K562 (cell line): ENCODE measurements around the gene POLR1B. TPM values are rescaled to one million over a fixed set of nuclear protein-coding genes. Genes with fewer than 3 reads are reported as not detected.

Experiments used
- BACH1 ChIP-seq: fragments of 200-800 bp; sonication (Bioruptor generic); IDR thresholded peaks from 2 replicates; pipeline ENCODE4 v1.6.1; 2016; ENCODE audit warnings: missing genetic modification characterization, missing compliant biosample characterization
- CEBPB ChIP-seq: fragments of 450-650 bp; IDR thresholded peaks from 2 replicates; pipeline ENCODE4 v1.6.1; 2016; ENCODE audit warnings: missing genetic modification characterization, missing compliant biosample characterization
- DDX20 ChIP-seq: fragments of 450-650 bp; IDR thresholded peaks from 2 replicates; pipeline ENCODE4 v1.6.1; 2016; ENCODE audit warnings: missing genetic modification characterization, low read depth, mild to moderate bottlenecking, missing compliant biosample characterization, moderate library complexity
- FOXP4 ChIP-seq: sonication (generic); formaldehyde crosslinking; IDR thresholded peaks from 2 replicates; pipeline ENCODE4 v1.8.0; 2022; ENCODE audit warnings: mild to moderate bottlenecking, missing genetic modification reagents, borderline replicate concordance
- HNRNPL ChIP-seq: fragments of 200-400 bp; formaldehyde crosslinking; IDR thresholded peaks from 2 replicates; pipeline ENCODE4 v1.6.1; 2017; ENCODE audit warnings: low read depth, mild to moderate bottlenecking, low read length
- KDM5B ChIP-seq: fragments of 200-600 bp; sonication (generic); IDR thresholded peaks from 2 replicates; pipeline ENCODE4 v1.6.1; 2012; ENCODE audit warnings: low read depth, mild to moderate bottlenecking, moderate library complexity, low read length, control low read depth, inconsistent platforms; ENCODE audit not compliant: insufficient replicate concordance
- MTA3 ChIP-seq: fragments of 450-650 bp; formaldehyde crosslinking; IDR thresholded peaks from 2 replicates; pipeline ENCODE4 v1.6.1; 2017; ENCODE audit warnings: mild to moderate bottlenecking, borderline replicate concordance
- NR2C1 ChIP-seq, 2 experiments: fragments of 450-650 bp; IDR thresholded peaks; 2 replicates each; pipeline ENCODE4 v1.6.1; 2017; ENCODE audit warnings: mild to moderate bottlenecking in 2 of 2, antibody characterized with exemption in 1 of 2, inconsistent platforms in 1 of 2, missing compliant biosample characterization in 1 of 2, missing genetic modification characterization in 1 of 2
- SAFB ChIP-seq: fragments of 200-400 bp; formaldehyde crosslinking; IDR thresholded peaks from 2 replicates; pipeline ENCODE4 v1.6.1; 2017; ENCODE audit warnings: low read depth, low read length, borderline replicate concordance
- SRSF1 ChIP-seq: fragments of 200-400 bp; formaldehyde crosslinking; IDR thresholded peaks from 2 replicates; pipeline ENCODE4 v1.6.1; 2017; ENCODE audit warnings: mild to moderate bottlenecking, low read depth, low read length, moderate library complexity
- SUPT5H ChIP-seq: fragments of 450-650 bp; IDR thresholded peaks from 2 replicates; pipeline ENCODE4 v1.6.1; 2016
- TBP ChIP-seq: optimal IDR thresholded peaks from 2 replicates; pipeline ENCODE3; 2011; ENCODE audit warnings: low read depth, low read length, improper control_type of control experiment
- TCF3 ChIP-seq: sonication (generic); formaldehyde crosslinking; IDR thresholded peaks from 2 replicates; pipeline ENCODE4 v1.4.0; 2020; ENCODE audit warnings: mild to moderate bottlenecking, missing genetic modification reagents
- TEAD1 ChIP-seq, 2 experiments: fragments of 450-650 bp in 1 of 2; sonication (generic) in 1 of 2; formaldehyde crosslinking; IDR thresholded peaks; 2 replicates each; pipeline versions ENCODE4 v1.4.0 to v1.8.0; 2020 to 2022; ENCODE audit warnings: mild to moderate bottlenecking in 2 of 2, missing genetic modification reagents in 1 of 2
- TFAM ChIP-seq: fragments of 250-450 bp; sonication (Bioruptor Pico); conservative IDR thresholded peaks from 2 replicates; pipeline ENCODE4 v1.5.0; 2021; ENCODE audit warnings: mild to moderate bottlenecking, moderate library complexity
- TOE1 ChIP-seq, 2 experiments: fragments of 450-650 bp in 1 of 2; sonication (generic) in 1 of 2; formaldehyde crosslinking in 1 of 2; IDR thresholded peaks; 2 replicates each; pipeline versions ENCODE4 v1.7.1 to v1.8.0; 2016 to 2022; ENCODE audit warnings: borderline replicate concordance in 2 of 2, mild to moderate bottlenecking in 2 of 2, antibody characterized with exemption in 1 of 2, inconsistent platforms in 1 of 2, low read depth in 1 of 2, missing genetic modification reagents in 1 of 2, moderate library complexity in 1 of 2
- ZNF165 ChIP-seq: fragments of 250-450 bp; sonication (Bioruptor Pico); IDR thresholded peaks from 2 replicates; pipeline ENCODE4 v1.4.0; 2020; ENCODE audit warnings: borderline replicate concordance
- ZNF316 ChIP-seq: fragments of 450-650 bp; IDR thresholded peaks from 2 replicates; pipeline ENCODE4 v1.6.1; 2016
- polyA plus RNA-seq, 8 experiments: library from polyadenylated mRNA; depleted of rRNA in 4 of 8; stranded (reverse) in 5 of 8; unstranded in 3 of 8; fragments of >200 nt; fragmentation: Nextera tagmentation in 2 of 8; fragmentation: Illumina TruSeq in 1 of 8; extraction: Ambion mirVana in 2 of 8; extraction: Trizol in 1 of 8; gene quantifications; 2 replicates each; pipeline versions ENCODE4 v1.2.1 to v1.2.3, GENCODE V29; 2011 to 2014; ENCODE audit warnings: inconsistent platforms in 1 of 8, missing spikeins in 1 of 8
- total RNA-seq, 7 experiments: library from RNA; depleted of rRNA in 6 of 7; stranded (reverse); fragments of >200 nt in 6 of 7; fragmentation: Illumina TruSeq in 2 of 7; extraction: Trizol in 2 of 7; gene quantifications; 2 replicates each; pipeline versions ENCODE4 v1.2.1 to v1.2.3, GENCODE V29; 2011 to 2021; ENCODE audit warnings: low replicate concordance in 1 of 7
- TF ChIP-seq, protein P1 (sequence below): fragments of 250-450 bp; sonication (Bioruptor Pico); IDR thresholded peaks from 2 replicates; pipeline ENCODE4 v1.4.0; 2020

Gene POLR1B
- total and polyA plus RNA-seq, 9 of the 15 experiments (the other 6 are each of a cell fraction or from before 2014, with no cell fraction given) = 19.8 to 55.1 (median 40.2) TPM

DNA sequence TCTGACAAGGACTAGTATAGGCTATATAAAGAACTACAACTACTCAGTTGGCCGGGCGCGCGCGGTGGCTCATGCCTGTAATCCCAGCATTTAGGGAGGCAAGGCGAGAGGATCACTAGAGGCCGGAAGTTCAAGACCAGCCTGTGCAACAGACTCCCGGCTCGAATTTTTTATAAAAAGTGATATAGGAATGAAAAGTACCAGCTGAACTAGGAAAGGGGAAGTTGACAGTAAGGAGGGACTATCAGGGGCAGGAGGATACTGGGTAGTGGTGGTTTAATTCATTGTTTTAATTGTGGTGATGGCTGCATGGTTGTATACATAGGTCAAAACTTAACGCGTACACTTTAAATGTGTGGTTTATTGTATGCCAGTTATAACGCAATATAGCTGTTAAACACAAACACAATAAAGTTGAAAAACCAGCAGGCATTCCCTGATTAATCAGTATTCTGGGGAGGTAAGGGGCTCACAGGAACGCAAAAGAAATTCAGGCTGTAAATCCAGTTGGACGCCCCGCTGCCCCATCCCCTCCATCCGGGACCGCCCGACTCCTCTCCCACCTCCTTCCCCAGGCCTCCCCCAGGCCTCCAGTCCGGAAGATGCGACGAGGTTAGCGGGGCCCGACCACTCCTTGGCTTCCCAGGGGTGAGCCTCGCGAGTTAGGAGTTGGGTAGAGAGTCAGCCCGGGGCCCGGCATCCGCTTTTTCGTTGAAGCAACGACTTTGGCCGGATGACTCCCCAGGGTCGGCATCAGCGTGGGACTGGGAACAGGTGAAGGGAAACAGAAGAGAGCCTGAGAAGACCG lies 746 bp upstream of the POLR1B start (continued):
- TF ChIP-seq ZNF165 (CRISPR knock-in tag) (no peak), KDM5B (peak; percentile 69), TBP (peak; percentile 87), TEAD1 (CRISPR knock-in tag; IDR thresholded peaks at IDR 0.05) (0 out of 4 replicates have a peak, but pooled peaks have one; percentile 16 to 23), ZNF316 (no peak), SRSF1 (no peak), SAFB (no peak), FOXP4 (CRISPR knock-in tag) (no peak; the same call in 1 of the 2 replicates), HNRNPL (no peak), TCF3 (CRISPR knock-in tag) (no peak), MTA3 (no peak), DDX20 (no peak), SUPT5H (peak; percentile 62), TOE1 (IDR thresholded peaks at IDR 0.05; ENCODE audit: borderline replicate concordance) (peak; percentile 96), TOE1 (CRISPR knock-in tag; IDR thresholded peaks at IDR 0.05; ENCODE audit: borderline replicate concordance, low read depth) (no peak), TFAM (no peak), BACH1 (no peak), CEBPB (no peak), NR2C1 (IDR thresholded peaks at IDR 0.05) (no peak), NR2C1 (tag; IDR thresholded peaks at IDR 0.05) (no peak)
- TF ChIP-seq, protein P1, sequence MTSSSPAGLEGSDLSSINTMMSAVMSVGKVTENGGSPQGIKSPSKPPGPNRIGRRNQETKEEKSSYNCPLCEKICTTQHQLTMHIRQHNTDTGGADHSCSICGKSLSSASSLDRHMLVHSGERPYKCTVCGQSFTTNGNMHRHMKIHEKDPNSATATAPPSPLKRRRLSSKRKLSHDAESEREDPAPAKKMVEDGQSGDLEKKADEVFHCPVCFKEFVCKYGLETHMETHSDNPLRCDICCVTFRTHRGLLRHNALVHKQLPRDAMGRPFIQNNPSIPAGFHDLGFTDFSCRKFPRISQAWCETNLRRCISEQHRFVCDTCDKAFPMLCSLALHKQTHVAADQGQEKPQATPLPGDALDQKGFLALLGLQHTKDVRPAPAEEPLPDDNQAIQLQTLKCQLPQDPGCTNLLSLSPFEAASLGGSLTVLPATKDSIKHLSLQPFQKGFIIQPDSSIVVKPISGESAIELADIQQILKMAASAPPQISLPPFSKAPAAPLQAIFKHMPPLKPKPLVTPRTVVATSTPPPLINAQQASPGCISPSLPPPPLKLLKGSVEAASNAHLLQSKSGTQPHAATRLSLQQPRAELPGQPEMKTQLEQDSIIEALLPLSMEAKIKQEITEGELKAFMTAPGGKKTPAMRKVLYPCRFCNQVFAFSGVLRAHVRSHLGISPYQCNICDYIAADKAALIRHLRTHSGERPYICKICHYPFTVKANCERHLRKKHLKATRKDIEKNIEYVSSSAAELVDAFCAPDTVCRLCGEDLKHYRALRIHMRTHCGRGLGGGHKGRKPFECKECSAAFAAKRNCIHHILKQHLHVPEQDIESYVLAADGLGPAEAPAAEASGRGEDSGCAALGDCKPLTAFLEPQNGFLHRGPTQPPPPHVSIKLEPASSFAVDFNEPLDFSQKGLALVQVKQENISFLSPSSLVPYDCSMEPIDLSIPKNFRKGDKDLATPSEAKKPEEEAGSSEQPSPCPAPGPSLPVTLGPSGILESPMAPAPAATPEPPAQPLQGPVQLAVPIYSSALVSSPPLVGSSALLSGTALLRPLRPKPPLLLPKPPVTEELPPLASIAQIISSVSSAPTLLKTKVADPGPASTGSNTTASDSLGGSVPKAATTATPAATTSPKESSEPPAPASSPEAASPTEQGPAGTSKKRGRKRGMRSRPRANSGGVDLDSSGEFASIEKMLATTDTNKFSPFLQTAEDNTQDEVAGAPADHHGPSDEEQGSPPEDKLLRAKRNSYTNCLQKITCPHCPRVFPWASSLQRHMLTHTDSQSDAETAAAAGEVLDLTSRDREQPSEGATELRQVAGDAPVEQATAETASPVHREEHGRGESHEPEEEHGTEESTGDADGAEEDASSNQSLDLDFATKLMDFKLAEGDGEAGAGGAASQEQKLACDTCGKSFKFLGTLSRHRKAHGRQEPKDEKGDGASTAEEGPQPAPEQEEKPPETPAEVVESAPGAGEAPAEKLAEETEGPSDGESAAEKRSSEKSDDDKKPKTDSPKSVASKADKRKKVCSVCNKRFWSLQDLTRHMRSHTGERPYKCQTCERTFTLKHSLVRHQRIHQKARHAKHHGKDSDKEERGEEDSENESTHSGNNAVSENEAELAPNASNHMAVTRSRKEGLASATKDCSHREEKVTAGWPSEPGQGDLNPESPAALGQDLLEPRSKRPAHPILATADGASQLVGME (CRISPR knock-in tag) = no peak
